Loucy (cell line): ENCODE measurements around the gene ANO1.

ENCODE experiments used
- CTCF ChIP-seq: fragments of 200-600 bp; sonication (generic); conservative IDR thresholded peaks from 2 replicates; pipeline ENCODE4 v1.5.1; 2014; ENCODE audit warnings: mild to moderate bottlenecking, antibody characterized with exemption, low read length
- EZH2phosphoT487 ChIP-seq: fragments of 200-600 bp; IDR thresholded peaks from 2 replicates; pipeline ENCODE4 v1.6.1; 2018; ENCODE audit warnings: antibody characterized with exemption, mild to moderate bottlenecking, moderate library complexity, borderline replicate concordance

- TF ChIP-seq CTCF (no peak), EZH2phosphoT487 (no peak)
Observed at GRCh38 chr11:70071996-70072395, 6.1 kb upstream of the ANO1 start.
